H1 (cell line): ENCODE results near the gene RRAS2. TPM values are rescaled to one million over a fixed set of nuclear protein-coding genes. Genes with fewer than 3 reads are reported as not detected.

Experiments
- CTCF ChIA-PET: fragments of 300-600 bp; sonication (Branson Sonifier 250); formaldehyde crosslinking; loops from one replicate; lab custom pipeline; 2021; ENCODE audit not compliant: partially characterized antibody; lab: Charles Lee
- POLR2A ChIA-PET: fragments of 300-600 bp; sonication (Branson Sonifier 250); formaldehyde crosslinking; loops from one replicate; lab custom pipeline; 2021; ENCODE audit warnings: inconsistent platforms; ENCODE audit not compliant: partially characterized antibody; lab: Charles Lee
- DNase-seq, 2 experiments: peaks; one replicate each; pipeline versions ENCODE4 v3.0.0 to v3.0.0-alpha.2; 2010 to 2022; ENCODE audit warnings: low spot score in 2 of 2, low read depth in 1 of 2, mixed read lengths in 1 of 2
- FAIRE-seq: peaks from 2 replicates; lab custom pipeline; 2011; peaks lifted over from hg19 to GRCh38; lab: Jason Lieb, UNC
- H2AFZ ChIP-seq: 2 replicates; pipeline ENCODE4 v1.8.1; 2012; ENCODE audit warnings: low read length, inconsistent platforms
- H2AK5ac ChIP-seq: 2 replicates; pipeline ENCODE4 v1.6.1; 2013; ENCODE audit warnings: low read depth, low read length
- H2BK120ac ChIP-seq: replicated peaks from 2 replicates; pipeline ENCODE3; 2013; ENCODE audit warnings: low read depth, low read length, inconsistent platforms
- H2BK12ac ChIP-seq: 2 replicates; pipeline ENCODE4 v1.6.1; 2013; ENCODE audit warnings: low read depth, low read length
- H2BK15ac ChIP-seq: 2 replicates; pipeline ENCODE4 v1.6.1; 2013; ENCODE audit warnings: low read length
- H2BK20ac ChIP-seq: 2 replicates; pipeline ENCODE4 v1.6.1; 2013; ENCODE audit warnings: low read length
- H2BK5ac ChIP-seq: 2 replicates; pipeline ENCODE4 v1.6.1; 2013; ENCODE audit warnings: low read depth, low read length
- H3K14ac ChIP-seq: 2 replicates; pipeline ENCODE4 v1.6.1; 2013; ENCODE audit warnings: inconsistent platforms; ENCODE audit not compliant: insufficient read length
- H3K18ac ChIP-seq: 2 replicates; pipeline ENCODE4 v1.6.1; 2013; ENCODE audit warnings: low read length; ENCODE audit errors: extremely low read depth
- H3K23ac ChIP-seq: 2 replicates; pipeline ENCODE4 v1.6.1; 2013; ENCODE audit warnings: inconsistent platforms; ENCODE audit not compliant: insufficient read length
- H3K23me2 ChIP-seq: 2 replicates; pipeline ENCODE4 v1.6.1; 2013; ENCODE audit warnings: low read depth, low read length
- H3K27ac ChIP-seq: 2 replicates; pipeline ENCODE4 v1.6.1; 2011; ENCODE audit warnings: low read depth, low read length, inconsistent platforms
- H3K27me3 ChIP-seq, 4 experiments: replicated peaks in 1 of 4; 1 replicate in 1 of 4; 2 replicates in 3 of 4; pipeline versions ENCODE4 v1.6.1 to v1.8.1; 2011 to 2013; ENCODE audit warnings: low read length in 3 of 4, mild to moderate bottlenecking in 3 of 4, inconsistent platforms in 2 of 4, mixed read lengths in 2 of 4, moderate library complexity in 1 of 4; ENCODE audit not compliant: control insufficient read depth in 3 of 4, insufficient read depth in 3 of 4; ENCODE audit errors: extremely low read depth in 1 of 4
- H3K36me3 ChIP-seq, 4 experiments: 2 replicates each; pipeline versions ENCODE4 v1.6.1 to v1.8.1; 2011 to 2013; ENCODE audit warnings: mild to moderate bottlenecking in 4 of 4, low read length in 3 of 4, moderate library complexity in 2 of 4, control low read depth in 1 of 4, inconsistent platforms in 1 of 4; ENCODE audit not compliant: insufficient read depth in 4 of 4, control insufficient read depth in 2 of 4
- H3K4ac ChIP-seq: replicated peaks from 2 replicates; pipeline ENCODE3; 2013; ENCODE audit warnings: low read length, low read depth, mixed read lengths, inconsistent platforms; ENCODE audit not compliant: insufficient read length
- H3K4me1 ChIP-seq, 4 experiments: replicated peaks in 1 of 4; 1 replicate in 1 of 4; 2 replicates in 3 of 4; pipeline versions ENCODE4 v1.6.1 to v1.8.1; 2011 to 2013; ENCODE audit warnings: low read length in 3 of 4, inconsistent platforms in 2 of 4, mixed read lengths in 1 of 4; ENCODE audit not compliant: insufficient read depth in 4 of 4, control insufficient read depth in 3 of 4
- H3K4me2 ChIP-seq, 2 experiments: 2 replicates each; pipeline versions ENCODE4 v1.6.1 to v1.8.1; 2011 to 2013; ENCODE audit warnings: low read depth in 2 of 2, low read length in 2 of 2, control low read depth in 1 of 2, inconsistent platforms in 1 of 2, mild to moderate bottlenecking in 1 of 2; ENCODE audit not compliant: insufficient read depth in 1 of 2
- H3K4me3 ChIP-seq, 4 experiments: fragments of 200-600, 300-600 bp in 1 of 4; sonication (generic), shearing (Covaris generic), sonication (Bioruptor Twin) in 1 of 4; 2 replicates each; pipeline versions ENCODE4 v1.5.1 to v1.8.1; 2011 to 2016; ENCODE audit warnings: low read length in 4 of 4, low read depth in 3 of 4, control low read depth in 2 of 4, inconsistent platforms in 2 of 4, mild to moderate bottlenecking in 2 of 4, mixed read lengths in 1 of 4, moderate library complexity in 1 of 4; ENCODE audit not compliant: insufficient read depth in 2 of 4; ENCODE audit errors: extremely low read depth in 1 of 4
- H3K56ac ChIP-seq: replicated peaks from 2 replicates; pipeline ENCODE3; 2013; ENCODE audit warnings: low read depth, mild to moderate bottlenecking, mixed read lengths, low read length, inconsistent platforms; ENCODE audit not compliant: insufficient read length
- H3K79me1 ChIP-seq: 2 replicates; pipeline ENCODE4 v1.6.1; 2013; ENCODE audit warnings: low read depth, low read length, control low read depth
- H3K79me2 ChIP-seq, 2 experiments: 2 replicates each; pipeline versions ENCODE4 v1.6.1 to v1.8.1; 2012 to 2013; ENCODE audit warnings: low read length in 2 of 2, mild to moderate bottlenecking in 2 of 2, inconsistent platforms in 1 of 2; ENCODE audit not compliant: insufficient read depth in 2 of 2, control insufficient read depth in 1 of 2
- H3K9ac ChIP-seq, 4 experiments: replicated peaks in 1 of 4; 1 replicate in 1 of 4; 2 replicates in 3 of 4; pipeline versions ENCODE4 v1.6.1 to v1.8.1; 2011 to 2013; ENCODE audit warnings: low read depth in 3 of 4, low read length in 3 of 4, control low read depth in 2 of 4, mild to moderate bottlenecking in 2 of 4, moderate library complexity in 2 of 4, inconsistent platforms in 1 of 4; ENCODE audit errors: extremely low read depth in 1 of 4
- H3K9me3 ChIP-seq, 2 experiments: 2 replicates each; pipeline versions ENCODE4 v1.6.1 to v1.8.1; 2012 to 2013; ENCODE audit warnings: mild to moderate bottlenecking in 2 of 2, moderate library complexity in 2 of 2, control low read depth in 1 of 2, inconsistent platforms in 1 of 2, low read depth in 1 of 2, low read length in 1 of 2, mixed read lengths in 1 of 2; ENCODE audit not compliant: insufficient read depth in 2 of 2
- H4K20me1 ChIP-seq, 2 experiments: replicated peaks in 1 of 2; 2 replicates each; pipeline versions ENCODE3 to v1.8.1; 2011 to 2013; ENCODE audit warnings: inconsistent platforms in 2 of 2, low read length in 2 of 2, mild to moderate bottlenecking in 1 of 2; ENCODE audit not compliant: insufficient read depth in 2 of 2, control insufficient read depth in 1 of 2
- H4K5ac ChIP-seq: 2 replicates; pipeline ENCODE4 v1.6.1; 2013; ENCODE audit warnings: low read length, low read depth, mixed read lengths, inconsistent platforms; ENCODE audit not compliant: insufficient read length
- H4K8ac ChIP-seq: 2 replicates; pipeline ENCODE4 v1.8.0; 2013; ENCODE audit warnings: mild to moderate bottlenecking, moderate library complexity, low read length, inconsistent platforms; ENCODE audit not compliant: insufficient read depth; ENCODE audit errors: extremely low read depth
- H4K91ac ChIP-seq: replicated peaks from 2 replicates; pipeline ENCODE3; 2013; ENCODE audit warnings: low read length, mixed read lengths, inconsistent platforms; ENCODE audit not compliant: insufficient read length
- EGR1 ChIP-seq: IDR thresholded peaks from 2 replicates; pipeline ENCODE4 v1.6.1; 2011; ENCODE audit warnings: low read depth, low read length, borderline replicate concordance
- POLR2AphosphoS5 ChIP-seq: IDR thresholded peaks from 2 replicates; pipeline ENCODE4 v1.6.1; 2011; ENCODE audit warnings: low read depth, low read length
- WGBS, 2 experiments: shearing (Covaris generic) in 1 of 2; methylation state at CpG; one replicate each; pipeline versions ENCODE4 v1.1.6 to v1.1.7; 2013 to 2015; ENCODE audit warnings: low lambda C conversion rate in 2 of 2, mixed read lengths in 2 of 2, inconsistent platforms in 1 of 2, low coverage in 1 of 2, missing lambda C conversion rate in 1 of 2; ENCODE audit not compliant: insufficient replicate concordance in 2 of 2, insufficient coverage in 1 of 2, insufficient read length in 1 of 2; ENCODE audit errors: extremely low coverage in 1 of 2, missing lambda C conversion rate in 1 of 2; 5-methylcytosine and 5-hydroxymethylcytosine counted together
- polyA plus RNA-seq, 7 experiments: library from polyadenylated mRNA; depleted of rRNA in 3 of 7; stranded (reverse) in 5 of 7; unstranded in 2 of 7; fragments of >200 nt in 5 of 7; fragments of 200-250 nt in 2 of 7; gene quantifications; 1 replicate in 5 of 7; 2 replicates in 1 of 7; 4 replicates in 1 of 7; pipeline versions ENCODE4 v1.2.1 to v1.2.3, GENCODE V29; 2011 to 2013; ENCODE audit warnings: missing spikeins in 2 of 7, mixed read lengths in 2 of 7
- total RNA-seq: library from RNA; stranded (reverse); fragmentation: NEBNext Ultra II Directional; extraction: Animal tissue kit (Norgen Biotek cat#: 25700); gene quantifications from 2 replicates; pipeline ENCODE4 v1.2.1, GENCODE V29; 2021

The RRAS2 gene
- total and polyA plus RNA-seq, 2 of the 8 experiments (the other 6 are each of a cell fraction or from before 2014, with no cell fraction given) = 72.3 to 234 TPM

- FAIRE-seq = no peak
- no peak overlapping the region for H3K56ac ChIP-seq
- H3K79me1 ChIP-seq = no peaks in the 10 kb centered on the region; the same call in 1 of the 2 replicates
- H3K27ac ChIP-seq = no peak overlapping the region
- H2BK15ac ChIP-seq = no peak overlapping the region
- no peaks in the 10 kb centered on the region for H3K79me2 ChIP-seq
- ChIA-PET POLR2A (interaction anchor here (0.9 to 1.3 kb wide), 2 partner anchors 10 to 149 kb away, joined by 3 read pairs; no protein-coding TSS in a partner anchor), CTCF (interaction anchor here (1.1 to 1.2 kb wide), 2 partner anchors 143 to 149 kb away, joined by 3 to 4 read pairs; no protein-coding TSS in a partner anchor)
- H2BK12ac ChIP-seq = no peak overlapping the region
- H3K4ac ChIP-seq = no peak overlapping the region
- no peak overlapping the region for H4K5ac ChIP-seq
- no peak for DNase-seq
- no peak overlapping the region for H3K4me2 ChIP-seq
- no peak overlapping the region for H2AK5ac ChIP-seq
- WGBS, 2 experiments = 90% methylated on average over 5 of the region's 5 CpGs; no CpG with 5 or more reads in 1 of the 2 experiments
- H3K23me2 ChIP-seq = no peaks in the 10 kb centered on the region
- no peak overlapping the region for H3K9ac ChIP-seq
- H4K91ac ChIP-seq = no peak overlapping the region
- TF ChIP-seq EGR1 (no peak), POLR2AphosphoS5 (peak; percentile 50; the same call in 1 of the 2 replicates)
- no peak overlapping the region for H2BK120ac ChIP-seq
- H3K9me3 ChIP-seq = peaks cover 8 to 9% of the 10 kb centered on the region in 2 experiments; a peak in 2 of 4 replicates
- H2BK20ac ChIP-seq = no peak overlapping the region
- no peak overlapping the region for H2BK5ac ChIP-seq
- peaks cover 0 to 4% of the 10 kb centered on the region in 2 experiments for H4K20me1 ChIP-seq
- no peak overlapping the region for H3K18ac ChIP-seq
- no peaks in the 10 kb centered on the region; a peak in 1 of 7 replicates for H3K4me1 ChIP-seq
- H3K23ac ChIP-seq = no peak overlapping the region
- H3K36me3 ChIP-seq = peaks cover 0 to 36% (median 12%) of the 10 kb centered on the region in 4 experiments; a peak in 6 of 8 replicates
- no peak overlapping the region for H3K4me3 ChIP-seq
- no peak overlapping the region for H4K8ac ChIP-seq
- no peak overlapping the region for H3K14ac ChIP-seq
- H3K27me3 ChIP-seq = peaks cover 0 to 2% (median 0%) of the 10 kb centered on the region in 4 experiments; a peak in 1 of 7 replicates
- no peak overlapping the region for H2AFZ ChIP-seq
Observed at GRCh38 chr11:14269692-14270573, 89.0 kb downstream of the RRAS2 start.
